HG02943 (cell line): ENCODE data around the gene MYO3A.

ENCODE experiments used
- ATAC-seq: cut with Tn5 transposase; IDR thresholded peaks from one replicate; pipeline ENCODE4 v1.9.1; 2021; ENCODE audit warnings: mild to moderate bottlenecking, low read depth, moderate library complexity; ENCODE audit not compliant: unreplicated experiment

The MYO3A gene

GRCh38 chr10:26213157-26213800 lies 279.2 kb downstream of the MYO3A start:
- ATAC-seq: no peak

DNA sequence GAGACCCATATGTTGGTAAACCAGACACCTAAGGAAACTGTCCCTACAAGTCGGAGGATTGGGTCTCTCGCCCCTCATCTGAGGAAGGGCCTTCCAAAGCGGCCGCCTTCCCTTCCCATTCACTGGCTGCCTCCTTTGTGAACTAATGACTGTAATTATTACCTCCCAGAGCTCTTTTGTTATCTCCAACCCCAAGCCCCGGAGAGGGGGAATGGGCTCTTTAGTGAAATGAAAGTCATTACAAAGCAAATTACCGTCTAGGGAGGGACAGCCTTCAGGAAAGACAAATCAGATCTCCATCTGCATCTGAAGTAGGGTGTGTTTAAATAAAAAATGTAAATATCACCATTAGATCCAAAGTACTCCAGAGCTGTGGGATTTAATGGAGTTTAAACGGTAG lies 280.0 kb downstream of the MYO3A start:
- no peak for ATAC-seq

- no peak for ATAC-seq
These were observed 280.7 kb downstream of the MYO3A start for GRCh38 chr10:26214551-26215395.

DNA sequence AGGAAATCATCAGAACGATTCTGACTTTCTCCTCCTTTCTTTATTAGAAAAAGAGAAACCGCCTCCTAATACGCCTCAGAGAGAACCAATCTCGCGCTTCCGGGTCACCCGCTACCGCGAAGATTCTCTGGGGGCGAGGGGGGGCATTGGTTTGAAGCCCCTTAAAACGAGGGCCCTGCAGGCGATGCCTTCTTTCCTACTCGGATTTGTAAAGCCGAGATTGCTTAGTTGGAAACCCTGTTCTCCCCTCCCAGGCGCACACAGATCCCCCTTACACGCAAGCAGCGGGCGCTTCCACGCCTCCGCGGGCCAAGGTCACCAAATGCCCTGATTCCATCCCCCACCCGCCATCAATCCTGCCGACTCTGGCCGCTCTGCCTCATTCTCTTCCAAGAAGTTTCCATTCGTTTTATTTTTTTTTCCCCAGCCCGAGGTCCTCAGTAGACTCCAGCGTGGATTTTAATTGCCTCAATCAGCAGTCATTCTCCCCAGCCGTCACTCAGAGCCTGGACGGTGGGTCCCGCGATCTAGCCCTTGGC lies 281.4 kb downstream of the MYO3A start:
- ATAC-seq: no peak

DNA sequence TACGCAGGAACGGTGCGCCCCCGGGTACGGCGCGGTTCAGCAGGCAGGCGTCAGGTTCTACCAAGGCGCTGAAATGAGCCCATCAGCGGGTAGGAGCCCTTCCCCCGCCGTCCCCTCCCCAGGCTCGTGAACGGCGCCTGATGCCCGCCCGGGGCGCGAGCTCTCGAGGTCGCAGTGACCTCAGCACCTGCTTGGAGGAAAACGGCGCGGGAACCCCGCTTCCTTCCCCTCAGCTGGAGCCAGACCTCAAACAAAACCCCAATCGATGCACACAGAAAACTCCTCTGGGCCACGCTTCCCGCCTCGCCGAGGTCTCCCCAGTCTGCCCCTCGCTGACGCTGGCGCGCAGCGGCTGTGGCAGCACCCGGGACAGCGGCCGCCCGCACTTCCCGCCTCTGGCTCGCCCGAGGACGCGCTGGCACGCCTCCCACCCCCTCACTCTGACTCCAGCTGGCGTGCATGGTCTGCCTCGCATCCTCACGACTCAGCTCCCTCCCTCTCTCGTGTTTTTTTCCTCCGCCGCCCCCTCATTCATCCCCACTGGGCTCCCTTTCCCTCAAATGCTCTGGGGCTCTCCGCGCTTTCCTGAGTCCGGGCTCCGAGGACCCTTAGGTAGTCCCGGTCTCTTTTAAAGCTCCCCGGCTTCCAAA lies 282.0 kb downstream of the MYO3A start:
- no peak for ATAC-seq

DNA sequence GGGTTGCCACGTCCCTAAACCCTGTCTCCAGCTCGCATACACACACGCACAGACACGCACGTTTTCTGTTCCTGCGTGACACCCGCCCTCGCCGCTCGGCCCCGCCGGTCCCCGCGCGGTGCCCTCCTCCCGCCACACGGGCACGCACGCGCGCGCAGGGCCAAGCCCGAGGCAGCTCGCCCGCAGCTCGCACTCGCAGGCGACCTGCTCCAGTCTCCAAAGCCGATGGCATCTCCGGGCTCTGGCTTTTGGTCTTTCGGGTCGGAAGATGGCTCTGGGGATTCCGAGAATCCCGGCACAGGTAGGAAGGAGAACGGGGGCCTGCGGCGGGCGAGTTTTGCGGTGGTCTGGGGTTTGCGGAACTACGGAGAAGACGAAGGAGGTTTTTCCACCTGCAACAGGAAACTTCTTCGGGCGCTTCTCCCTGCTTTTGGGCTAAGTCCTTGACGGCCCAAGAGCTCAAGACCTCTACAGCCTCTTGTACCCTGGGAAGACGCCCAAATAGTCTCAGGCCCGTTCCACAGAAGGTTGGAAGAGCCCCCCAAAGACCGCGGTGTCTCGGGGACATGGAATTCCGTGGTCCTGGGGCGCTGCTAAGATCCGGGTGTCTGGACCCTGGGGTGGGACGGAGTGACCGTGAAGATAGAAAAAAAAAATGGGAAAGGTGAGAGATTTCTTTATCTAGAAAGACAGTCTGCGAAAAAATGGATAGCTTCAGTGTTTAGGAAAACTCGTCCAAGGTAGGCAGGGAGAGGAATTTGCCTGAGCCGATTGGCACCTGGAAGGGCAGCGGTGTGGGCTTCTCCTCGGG lies 282.8 kb downstream of the MYO3A start, which contains the start of gene GAD2:
TSS of gene GAD2 (plus strand) at position 190 of the 811 bp plus-strand sequence. CDS start at position 226, 36 bp downstream.
- no peak for ATAC-seq

DNA sequence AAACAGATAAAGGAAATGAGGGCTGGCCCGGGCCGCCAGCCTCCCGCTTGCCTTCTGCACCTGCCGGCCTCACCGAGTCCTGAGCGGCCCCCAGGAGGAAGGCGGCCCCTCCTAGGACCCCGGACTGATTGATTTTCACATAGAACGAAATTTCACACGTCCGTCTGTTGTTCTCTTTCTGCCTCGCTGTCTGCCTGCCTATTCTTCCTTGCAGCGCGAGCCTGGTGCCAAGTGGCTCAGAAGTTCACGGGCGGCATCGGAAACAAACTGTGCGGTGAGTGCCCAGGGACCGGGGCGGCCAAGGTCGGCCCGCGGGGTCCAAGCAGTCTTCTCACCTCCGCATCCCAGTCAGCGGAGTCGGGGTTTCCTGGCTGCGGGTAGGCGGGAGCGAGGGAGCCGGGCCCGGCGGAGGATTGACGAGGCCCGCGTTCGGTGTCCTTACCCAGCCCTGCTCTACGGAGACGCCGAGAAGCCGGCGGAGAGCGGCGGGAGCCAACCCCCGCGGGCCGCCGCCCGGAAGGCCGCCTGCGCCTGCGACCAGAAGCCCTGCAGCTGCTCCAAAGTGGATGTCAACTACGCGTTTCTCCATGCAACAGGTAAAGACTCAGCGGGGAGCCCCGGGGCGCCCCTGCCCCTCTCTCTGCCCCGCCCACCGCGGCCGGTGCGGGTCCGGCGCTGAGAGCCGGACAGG lies 283.5 kb downstream of the MYO3A start:
- no peak for ATAC-seq

GRCh38 chr10:26219676-26220075 lies 285.6 kb downstream of the MYO3A start:
- ATAC-seq: no peak

DNA sequence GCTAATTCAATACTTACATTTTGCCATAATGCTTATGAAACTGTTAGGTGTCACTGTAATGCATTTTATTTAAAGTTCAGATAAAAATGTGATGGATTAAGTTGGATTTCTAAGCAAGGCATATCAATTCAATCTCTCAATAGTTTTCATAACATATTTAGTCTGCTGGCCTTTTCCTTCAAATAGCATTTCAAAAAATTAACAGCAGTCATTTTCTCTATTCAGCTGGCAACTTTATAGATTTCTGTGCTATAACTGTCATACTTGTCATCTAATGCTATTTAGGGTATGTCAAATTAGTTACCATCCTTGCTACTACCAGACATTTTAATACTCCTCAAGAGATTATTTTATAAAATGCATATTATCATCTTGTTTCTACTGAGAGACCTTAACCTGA lies 286.9 kb downstream of the MYO3A start:
- ATAC-seq: no peak

DNA sequence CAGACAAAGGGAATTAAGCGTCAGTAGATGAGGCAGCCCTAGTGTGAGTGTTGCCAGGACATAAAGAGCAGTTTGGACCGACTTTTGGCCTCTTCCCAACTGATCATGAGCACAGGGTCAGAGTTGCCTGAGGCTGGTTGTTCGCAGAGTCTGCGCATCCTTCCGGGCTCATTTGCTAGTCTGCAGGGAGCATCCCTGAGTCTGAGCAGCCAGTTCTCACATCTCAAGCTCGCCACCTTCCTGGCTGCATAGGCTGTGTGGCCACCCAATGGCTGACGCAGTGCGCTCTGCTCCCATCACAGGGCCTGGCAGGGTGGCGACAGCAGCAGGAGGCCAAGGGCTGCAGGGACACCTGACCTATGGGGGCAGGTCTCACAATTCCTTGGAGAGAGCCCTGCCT lies 287.5 kb downstream of the MYO3A start:
- no peak for ATAC-seq

GRCh38 chr10:26222563-26222962 lies 288.5 kb downstream of the MYO3A start:
- ATAC-seq: no peak

GRCh38 chr10:26225322-26225721 lies 291.3 kb downstream of the MYO3A start:
- no peak for ATAC-seq

GRCh38 chr10:26227786-26228185 lies 293.8 kb downstream of the MYO3A start:
- no peak for ATAC-seq

DNA sequence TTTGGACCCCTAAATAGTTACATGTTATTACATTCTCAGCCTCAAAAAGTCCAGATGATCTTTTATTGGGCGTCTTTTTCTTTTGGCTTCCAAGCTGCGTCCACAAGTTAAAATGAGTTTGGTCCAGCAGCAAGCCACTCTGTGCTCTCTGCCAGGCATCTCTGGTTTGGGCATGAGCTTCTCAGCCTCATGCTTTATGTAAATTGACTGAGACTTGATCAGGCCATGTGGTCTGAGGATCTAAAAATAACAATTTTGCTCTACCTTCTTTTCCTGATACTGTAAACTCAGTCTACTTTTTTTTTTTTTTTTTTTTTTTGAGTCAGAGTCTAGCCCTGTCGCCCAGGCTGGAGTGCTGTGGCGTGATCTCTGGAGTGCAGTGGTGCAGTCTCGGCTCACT lies 298.1 kb downstream of the MYO3A start:
- ATAC-seq: no peak

- ATAC-seq: no peak
These were observed 301.7 kb downstream of the MYO3A start for GRCh38 chr10:26235761-26236160.

DNA sequence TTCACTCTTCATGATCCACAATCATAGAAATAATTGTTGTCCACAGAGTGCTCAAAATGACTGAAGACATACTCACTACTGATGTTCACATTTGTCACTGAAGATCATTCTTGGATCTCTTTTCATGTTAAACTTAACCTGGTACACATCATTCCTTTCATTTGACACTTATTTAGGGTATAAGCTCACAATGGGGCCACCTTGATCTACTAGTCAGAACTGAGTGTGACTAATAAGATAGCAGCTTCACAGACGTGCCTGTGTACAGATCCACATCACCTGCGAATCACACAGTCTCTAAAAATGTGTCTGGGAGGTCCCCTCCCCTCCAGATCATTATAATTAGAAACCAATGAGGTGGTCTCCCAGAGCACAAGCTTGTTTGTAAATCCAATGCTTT lies 304.3 kb downstream of the MYO3A start:
- ATAC-seq: no peak

DNA sequence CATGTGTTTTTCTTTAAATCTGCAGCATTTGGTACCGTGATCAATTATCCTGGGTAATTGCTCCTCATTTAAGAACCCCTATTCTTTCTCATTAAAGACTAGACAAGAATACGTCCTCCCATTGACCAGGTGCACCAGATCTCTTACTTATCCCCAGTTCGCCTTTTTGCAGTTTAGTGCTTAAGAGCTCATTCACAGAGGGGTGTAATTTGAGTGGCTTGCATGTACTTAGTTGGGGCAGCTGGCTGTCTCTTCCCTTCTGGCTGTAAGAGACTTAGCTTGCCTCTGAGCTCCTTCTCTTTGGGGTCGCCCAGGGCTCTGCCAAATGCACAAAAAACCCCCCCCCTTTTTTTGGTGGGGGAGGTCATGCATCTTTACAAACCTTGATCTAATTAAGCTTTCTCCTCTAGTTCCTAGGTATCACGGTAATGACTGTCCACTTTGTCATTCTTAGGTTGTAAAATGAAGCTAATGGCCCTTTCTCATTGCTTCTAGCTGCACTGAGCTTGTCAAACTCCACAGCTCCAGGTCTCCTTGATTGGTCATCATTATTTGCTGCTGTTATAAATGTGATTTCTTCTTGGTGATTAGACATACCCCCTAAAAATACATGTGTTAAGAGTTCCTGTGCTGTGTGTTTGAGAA lies 308.8 kb downstream of the MYO3A start:
- no peak for ATAC-seq

DNA sequence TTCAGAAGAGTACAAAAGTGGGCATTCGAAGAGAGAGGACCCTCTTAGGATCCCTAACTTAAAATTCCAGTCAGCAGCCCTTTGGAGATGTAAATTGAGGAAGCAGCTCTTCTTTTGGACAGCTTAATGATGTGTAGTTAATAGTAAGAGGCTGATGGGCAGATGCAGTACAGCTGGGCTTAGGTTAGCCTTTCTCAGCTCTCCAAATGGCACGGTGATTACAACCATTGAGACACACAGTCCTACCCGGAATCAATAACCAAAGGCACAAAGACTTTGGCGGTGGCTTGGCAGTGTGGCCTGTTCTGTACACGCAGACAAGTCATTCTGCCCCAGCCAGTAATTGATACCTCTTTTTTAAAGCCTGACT lies 309.3 kb downstream of the MYO3A start:
- no peak for ATAC-seq

- no peak for ATAC-seq
These were observed 315.7 kb downstream of the MYO3A start for GRCh38 chr10:26249681-26250080.
